Peyer's patch (tissue), 4 donors: ENCODE data around the gene NKAIN2.
"Not testable (repeated sequence)": the region's sequence is repeated elsewhere in the genome, so short reads cannot be mapped to it uniquely, and the experiment has no call there.

Experiments used
- CTCF ChIP-seq, 6 experiments: fragments of 450-650 bp in 4 of 6; fragments of 200-600 bp in 2 of 6; sonication (generic) in 1 of 6; IDR thresholded peaks; one replicate each; pipeline ENCODE4 v1.5.1; 2017 to 2019; ENCODE audit warnings: antibody characterized with exemption in 6 of 6, mild to moderate bottlenecking in 3 of 6, moderate library complexity in 1 of 6
- POLR2A ChIP-seq, 2 donors: fragments of 450-650 bp; IDR thresholded peaks; one replicate each; pipeline ENCODE4 v1.5.1; 2017; ENCODE audit warnings: antibody characterized with exemption in 2 of 2, mild to moderate bottlenecking in 2 of 2, moderate library complexity in 2 of 2

GRCh38 chr6:124410425-124410824 is 606.8 kb downstream of the NKAIN2 start:
- not testable (repeated sequence) for TF ChIP-seq CTCF, POLR2A (IDR thresholded peaks at IDR 0.05)
